HG03575 (cell line): Measurements from ENCODE around the gene KREMEN2.
"Not testable (repeated sequence)": the region's sequence is repeated elsewhere in the genome, so short reads cannot be mapped to it uniquely, and the experiment has no call there.

ENCODE experiments used
- ATAC-seq: cut with Tn5 transposase; IDR thresholded peaks from one replicate; pipeline ENCODE4 v1.9.1; 2021; ENCODE audit not compliant: unreplicated experiment, insufficient number of reproducible peaks, low FRiP score; ENCODE audit errors: extremely low read depth

KREMEN2 gene, protein sequence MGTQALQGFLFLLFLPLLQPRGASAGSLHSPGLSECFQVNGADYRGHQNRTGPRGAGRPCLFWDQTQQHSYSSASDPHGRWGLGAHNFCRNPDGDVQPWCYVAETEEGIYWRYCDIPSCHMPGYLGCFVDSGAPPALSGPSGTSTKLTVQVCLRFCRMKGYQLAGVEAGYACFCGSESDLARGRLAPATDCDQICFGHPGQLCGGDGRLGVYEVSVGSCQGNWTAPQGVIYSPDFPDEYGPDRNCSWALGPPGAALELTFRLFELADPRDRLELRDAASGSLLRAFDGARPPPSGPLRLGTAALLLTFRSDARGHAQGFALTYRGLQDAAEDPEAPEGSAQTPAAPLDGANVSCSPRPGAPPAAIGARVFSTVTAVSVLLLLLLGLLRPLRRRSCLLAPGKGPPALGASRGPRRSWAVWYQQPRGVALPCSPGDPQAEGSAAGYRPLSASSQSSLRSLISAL

DNA sequence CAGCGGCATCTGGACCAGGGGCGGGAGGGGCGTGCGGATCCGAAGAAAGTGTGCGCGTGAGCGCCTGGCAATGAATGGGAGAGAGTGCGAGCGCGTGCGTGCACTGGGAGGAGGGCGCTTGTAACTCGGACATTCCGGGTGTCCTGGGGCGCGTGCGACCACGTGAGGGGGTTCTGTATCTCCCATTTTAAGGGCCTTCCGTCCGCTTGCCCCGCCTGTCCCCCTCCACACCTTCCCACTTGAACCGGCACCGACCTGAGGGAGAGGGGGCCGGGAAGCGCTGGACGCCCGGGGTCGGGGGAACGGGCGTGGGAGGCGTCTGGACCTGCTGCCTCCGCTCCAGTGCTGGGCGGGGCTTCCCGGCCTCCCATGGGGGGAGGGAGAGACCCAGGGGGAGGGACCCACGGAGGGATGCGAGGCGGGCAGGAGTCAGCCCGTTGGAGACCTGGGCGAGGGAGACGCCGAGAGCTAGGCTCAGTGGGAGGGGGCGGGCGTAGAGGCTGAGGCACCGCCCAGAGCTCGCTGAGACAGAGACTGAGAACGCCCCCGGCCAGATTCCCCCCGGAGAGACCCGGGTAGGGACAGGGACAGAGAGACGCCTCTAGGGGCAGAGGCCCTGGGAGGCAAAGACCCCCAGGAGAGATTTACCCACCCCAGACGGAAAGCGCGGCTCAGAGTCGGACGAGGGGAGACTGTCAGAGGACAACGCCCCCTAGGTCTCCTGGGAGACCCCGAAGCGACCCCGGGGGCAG is at the start of gene KREMEN2:
TSS of gene KREMEN2 (plus strand) at position 553 of the 752 bp plus-strand sequence. CDS start 246 bp downstream, outside the sequence.
- no peak for ATAC-seq

DNA sequence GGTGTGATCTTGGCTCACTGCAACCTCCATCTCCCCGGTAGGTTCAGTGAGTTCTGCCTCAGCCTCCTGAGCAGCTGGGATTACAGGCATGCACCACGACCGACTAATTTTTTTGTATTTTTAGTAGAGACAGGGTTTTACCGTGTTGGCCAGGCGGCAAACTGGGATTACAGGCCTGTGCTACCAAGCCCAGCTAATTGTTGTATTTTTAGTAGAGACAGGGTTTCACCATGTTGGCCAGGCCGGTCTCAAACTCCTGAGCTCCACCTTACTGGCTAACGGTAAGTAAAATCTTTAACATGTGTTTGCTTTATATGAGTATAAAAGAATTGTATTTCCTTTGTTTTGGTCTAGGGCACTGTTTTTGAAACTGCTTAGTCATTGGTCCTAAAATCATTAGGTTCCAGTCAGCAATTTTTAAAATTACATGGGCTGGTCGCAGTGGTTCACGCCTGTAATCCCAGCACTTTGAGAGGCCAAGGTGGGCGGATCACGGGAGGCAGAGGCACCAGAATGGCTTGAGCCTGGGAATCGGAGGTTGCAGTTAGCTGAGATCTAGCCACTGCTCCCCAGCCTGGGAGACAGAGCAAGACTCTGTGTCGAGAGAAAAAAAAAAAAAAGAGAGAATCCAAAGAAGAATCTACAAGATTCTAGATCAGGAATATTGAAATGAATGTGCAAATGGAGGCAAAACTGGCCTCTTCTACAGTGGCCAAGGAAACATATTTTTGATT is 48.7 kb upstream of the KREMEN2 start:
- ATAC-seq = no peak

DNA sequence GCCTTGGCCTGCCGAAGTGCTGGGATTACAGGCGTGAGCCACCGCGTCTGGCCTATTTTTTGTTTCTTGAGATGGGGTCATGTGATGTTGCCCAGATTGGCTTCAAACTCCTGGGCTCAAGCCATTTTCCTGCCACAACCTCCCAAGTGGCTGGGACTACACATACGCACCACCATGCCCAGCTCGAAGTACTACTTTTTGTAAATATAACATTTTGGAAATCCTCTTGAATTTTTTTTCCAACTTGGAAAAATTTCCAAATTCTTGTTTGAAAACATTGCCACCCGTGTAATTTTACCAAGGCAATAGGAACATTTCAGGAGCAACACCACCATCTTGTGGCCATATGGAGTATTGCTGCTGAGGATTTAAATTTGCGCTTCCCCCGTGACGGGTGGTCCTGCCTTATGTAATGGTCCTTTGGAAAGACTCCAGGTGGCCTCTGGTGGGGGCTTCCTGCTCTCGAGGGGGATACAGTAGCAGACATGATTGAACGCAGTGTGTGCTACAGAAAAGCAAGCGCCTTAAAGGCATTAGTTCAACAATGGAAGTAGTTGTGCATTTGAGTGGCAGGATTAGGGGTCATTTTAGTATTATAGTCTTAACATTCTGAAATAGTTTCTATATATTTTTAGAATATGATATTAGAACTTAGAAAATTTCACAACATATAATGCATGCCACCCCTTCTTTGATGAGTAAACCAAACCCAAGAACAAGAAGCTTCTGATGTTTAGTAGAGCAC is 44.4 kb upstream of the KREMEN2 start:
- no peak for ATAC-seq

DNA sequence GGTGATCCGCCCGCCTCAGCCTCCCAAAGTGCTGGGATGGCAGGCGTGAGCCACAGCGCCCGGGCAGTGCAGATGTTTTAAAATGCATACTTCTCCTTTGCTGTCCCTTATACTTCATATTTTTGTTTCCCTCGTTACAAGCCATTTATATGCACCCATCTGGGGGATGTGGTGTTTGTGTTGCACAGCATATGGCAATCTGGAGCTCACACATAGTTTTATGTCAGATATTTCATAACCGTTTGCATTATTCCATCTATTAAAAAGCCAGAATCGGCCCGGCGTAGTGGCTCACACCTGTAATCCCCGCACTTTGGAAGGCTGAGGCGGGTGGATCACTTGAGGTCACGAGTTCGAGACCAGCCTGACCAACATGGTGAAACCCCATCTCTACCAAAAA is 40.6 kb upstream of the KREMEN2 start:
- ATAC-seq = no peak

DNA sequence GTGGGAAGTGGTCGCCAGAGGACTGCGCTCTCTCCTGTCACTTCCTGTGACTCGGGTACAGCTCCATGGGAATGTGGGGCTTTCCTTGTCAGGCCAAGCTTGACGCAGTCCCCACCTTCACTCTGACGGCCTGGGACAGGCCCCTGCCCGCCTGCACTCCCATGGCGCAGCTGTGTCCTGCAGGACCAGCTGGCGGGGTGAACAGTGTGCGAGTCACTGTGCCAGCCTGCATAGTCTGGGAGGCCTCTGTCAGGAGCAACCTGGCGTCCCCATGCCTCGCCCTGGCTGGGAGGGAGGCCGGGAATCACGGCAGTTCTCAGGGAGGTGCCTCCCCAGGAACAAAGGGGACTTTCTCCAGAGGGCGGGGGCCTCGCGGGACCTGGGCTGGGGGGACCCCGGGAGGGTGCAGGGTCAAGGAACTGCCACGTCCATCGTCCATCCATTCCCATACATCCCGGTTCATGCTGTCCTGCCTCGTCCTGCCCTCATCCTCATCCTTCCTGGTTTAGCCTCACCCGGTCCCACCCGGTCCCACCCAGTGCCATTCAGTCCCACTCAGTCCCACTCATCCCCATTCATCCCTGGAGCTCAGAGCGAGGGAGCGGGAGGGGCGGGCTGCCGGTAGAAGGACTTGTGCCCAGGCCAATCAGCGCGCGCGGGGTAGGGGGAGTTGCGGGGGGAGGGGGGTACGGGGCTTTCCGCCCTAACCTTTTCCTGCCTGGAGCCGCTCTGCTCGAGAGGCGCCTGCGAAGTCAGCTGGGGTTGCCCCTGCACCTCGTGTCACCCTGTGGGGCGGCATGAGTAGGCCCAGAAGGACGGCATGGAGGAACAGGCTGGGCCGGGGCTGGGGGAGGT is 38.9 kb upstream of the KREMEN2 start:
- ATAC-seq = no peak

DNA sequence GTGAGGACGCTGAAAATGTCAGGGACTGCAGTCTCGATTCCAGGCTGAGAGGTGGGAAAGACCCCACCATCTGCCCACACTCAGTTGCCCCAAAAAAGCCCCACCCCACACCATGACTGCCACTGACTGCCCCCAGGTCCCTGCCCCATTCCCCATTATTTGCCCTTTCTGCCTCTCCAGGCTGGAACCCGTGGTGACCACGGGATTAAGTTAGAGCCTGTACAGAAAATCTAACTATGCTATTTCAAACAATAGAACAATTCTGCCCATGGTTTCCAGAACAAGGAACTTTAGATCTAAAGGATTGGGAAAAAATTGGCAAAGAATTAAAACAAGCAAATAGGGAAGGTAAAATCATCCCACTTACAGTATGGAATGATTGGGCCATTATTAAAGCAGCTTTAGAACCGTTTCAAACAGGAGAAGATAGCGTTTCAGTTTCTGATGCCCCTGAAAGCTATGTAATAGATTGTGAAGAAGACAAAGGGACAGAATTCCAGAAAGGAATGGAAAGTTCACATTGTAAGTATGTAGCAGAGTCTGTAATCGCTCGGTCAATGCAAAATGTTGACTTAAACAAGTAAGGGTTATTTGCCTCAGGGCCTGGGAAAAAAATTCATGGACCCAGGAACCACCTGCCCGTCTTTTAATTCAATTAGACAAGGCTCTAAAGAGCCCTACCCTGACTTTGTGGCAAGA is 38.0 kb upstream of the KREMEN2 start:
- ATAC-seq = no peak

DNA sequence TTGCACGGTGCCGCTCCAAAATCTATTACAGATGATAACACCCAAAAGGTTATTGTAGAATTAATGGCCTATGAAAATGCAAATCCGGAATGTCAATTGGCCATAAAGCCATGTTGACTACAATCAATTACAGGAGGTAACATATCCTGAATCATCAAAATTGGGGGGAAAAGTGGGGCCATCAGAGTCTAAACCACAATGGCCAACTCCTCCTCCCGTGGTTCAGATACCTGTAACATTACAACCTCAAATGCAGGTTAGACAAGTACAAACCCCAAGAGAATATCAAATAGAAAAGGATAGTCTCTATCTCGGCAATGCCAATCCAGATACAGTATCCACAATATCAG is 37.5 kb upstream of the KREMEN2 start:
- no peak for ATAC-seq

DNA sequence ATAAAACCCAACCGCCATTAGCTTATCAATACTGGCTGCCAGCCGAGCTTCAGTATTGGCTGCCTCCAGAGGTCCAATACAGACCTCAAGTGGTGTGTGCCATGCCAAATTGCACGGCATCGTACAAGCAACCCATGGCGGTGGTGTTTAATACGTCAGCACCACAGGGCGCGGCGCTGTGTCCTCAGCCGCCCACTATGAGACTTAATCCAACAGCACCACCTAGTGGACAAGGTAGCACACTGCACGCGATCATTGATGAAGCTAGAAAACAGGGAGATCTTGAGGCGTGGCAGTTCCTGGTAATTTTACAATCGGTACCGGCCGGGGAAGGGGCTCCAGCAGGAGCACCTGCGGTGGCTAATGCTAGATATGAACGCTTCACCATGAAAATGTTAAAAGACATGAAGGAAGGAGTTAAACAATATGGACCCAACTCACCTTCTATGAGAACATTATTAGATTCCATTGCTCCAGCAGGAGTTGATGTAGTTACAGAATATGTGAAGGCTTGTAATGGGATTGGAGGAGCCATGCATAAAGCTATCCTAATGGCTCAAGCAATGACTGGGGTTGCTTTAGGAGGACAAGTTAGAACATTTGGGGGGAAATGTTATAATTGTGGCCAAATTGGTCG is 36.9 kb upstream of the KREMEN2 start:
- no peak for ATAC-seq

DNA sequence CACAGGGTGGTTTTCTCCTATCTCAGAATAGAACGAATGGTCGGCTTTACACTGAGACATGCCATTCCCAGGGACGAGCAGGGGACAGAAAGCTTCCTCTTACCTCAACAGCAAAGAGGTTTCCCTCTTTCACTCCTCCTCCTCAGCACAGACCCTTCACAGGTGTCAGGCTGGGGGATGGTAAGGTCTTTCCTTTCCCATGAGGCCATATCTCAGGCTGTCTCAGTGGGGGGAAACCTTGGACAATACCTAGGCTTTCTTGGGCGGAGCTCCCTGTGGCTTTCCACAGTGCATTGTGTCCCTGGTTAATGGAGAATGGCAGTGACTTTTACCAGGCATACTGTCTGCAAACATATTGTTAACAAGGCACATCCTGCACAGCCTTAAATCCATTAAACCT is 35.9 kb upstream of the KREMEN2 start:
- not testable (repeated sequence) for ATAC-seq

DNA sequence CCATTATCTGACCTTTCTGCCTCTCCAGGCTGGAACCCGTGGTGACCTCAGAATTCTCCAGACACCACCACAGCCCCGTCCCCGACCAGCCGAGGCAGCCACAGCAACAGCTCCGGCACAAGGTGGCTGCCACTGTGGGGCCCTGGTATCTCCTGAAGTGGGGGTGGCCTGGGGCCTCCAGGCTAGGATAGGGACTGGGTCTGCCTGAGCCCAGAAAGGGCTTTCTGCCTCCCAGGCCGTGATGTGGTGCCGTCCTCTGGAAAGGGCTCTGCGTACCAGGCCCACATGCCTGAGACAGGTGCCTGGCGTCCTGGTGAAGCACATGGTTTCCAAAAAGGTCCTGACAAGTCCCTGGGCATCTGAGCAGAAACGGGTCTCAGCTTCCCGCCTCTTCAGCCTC is 35.3 kb upstream of the KREMEN2 start:
- no peak for ATAC-seq

DNA sequence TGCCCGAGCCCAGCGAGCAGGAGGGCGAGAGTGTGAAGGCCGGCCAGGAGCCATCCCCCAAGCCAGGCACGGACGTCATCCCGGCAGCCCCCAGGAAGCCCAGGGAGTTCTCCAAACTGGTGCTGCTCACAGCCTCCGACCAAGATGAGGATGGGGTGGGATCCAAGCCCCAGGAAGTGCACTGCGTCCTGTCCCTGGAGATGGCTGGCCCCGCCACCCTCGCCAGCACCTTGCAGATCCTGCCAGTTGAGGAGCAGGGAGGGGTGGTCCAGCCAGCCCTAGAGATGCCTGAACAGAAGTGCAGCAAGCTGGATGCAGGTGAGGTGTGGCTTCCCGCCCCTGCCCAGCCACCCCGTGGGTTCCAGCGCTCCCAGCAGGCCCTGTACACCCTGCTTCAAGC is 34.4 kb upstream of the KREMEN2 start:
- no peak for ATAC-seq

DNA sequence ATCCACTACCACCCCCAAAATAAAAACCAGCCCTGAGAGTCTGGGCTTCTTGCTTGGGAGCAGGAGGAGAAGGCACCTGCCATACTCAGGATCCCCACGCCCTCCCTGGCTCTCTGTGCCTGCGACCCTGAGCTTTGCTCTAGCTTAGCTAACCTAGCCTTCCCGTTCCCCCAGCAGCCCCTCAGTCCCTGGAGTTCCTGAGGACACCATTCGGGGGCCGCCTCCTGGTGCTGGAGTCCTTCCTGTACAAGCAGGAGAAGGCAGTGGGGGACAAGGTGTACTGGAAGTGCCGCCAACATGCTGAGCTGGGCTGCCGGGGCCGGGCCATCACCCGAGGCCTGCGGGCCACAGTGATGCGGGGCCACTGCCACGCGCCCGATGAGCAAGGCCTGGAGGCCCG is 33.8 kb upstream of the KREMEN2 start:
- no peak for ATAC-seq

DNA sequence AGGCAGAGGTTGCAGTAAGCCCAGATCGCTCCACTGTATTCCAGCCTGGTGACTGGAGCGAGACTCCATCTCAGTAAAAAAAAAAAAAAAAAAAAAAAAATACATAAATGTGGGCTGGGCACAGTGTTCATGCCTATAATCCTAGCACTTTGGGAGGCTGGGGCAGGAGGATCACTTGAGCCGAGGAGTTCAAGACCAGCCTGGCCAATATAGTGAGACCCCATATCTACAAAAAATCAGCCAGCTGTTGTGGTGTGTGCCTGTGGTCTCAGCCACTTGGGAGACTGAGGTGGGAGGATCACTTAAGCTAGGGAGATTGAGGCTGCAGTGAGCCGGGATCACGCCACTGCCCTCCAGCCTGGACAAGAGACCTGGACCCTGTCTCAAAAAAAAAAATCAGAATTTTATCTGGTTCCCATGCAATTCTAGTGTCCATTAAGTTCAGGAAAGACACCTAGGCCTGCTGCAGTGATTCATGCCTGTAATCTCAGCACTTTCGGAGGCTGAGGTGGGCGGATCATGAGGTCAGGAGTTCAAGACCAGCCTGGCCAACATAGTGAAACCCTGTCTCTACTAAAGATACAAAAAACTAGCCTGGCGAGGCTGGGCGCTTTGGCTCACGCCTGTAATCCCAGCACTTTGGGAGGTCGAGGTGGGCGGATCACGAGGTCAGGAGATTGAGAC is 32.7 kb upstream of the KREMEN2 start:
- ATAC-seq = not testable (repeated sequence)

DNA sequence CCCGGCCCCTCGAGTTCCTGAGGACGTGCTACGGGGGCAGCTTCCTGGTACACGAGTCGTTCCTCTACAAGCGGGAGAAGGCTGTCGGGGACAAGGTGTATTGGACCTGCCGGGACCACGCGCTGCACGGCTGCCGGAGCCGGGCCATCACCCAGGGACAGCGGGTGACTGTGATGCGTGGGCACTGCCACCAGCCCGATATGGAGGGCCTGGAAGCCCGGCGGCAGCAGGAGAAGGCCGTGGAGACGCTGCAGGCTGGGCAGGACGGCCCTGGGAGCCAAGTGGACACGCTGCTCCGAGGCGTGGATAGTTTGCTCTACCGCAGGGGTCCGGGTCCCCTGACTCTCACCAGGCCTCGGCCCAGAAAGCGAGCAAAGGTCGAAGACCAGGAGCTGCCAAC is 30.9 kb upstream of the KREMEN2 start:
- ATAC-seq = no peak

DNA sequence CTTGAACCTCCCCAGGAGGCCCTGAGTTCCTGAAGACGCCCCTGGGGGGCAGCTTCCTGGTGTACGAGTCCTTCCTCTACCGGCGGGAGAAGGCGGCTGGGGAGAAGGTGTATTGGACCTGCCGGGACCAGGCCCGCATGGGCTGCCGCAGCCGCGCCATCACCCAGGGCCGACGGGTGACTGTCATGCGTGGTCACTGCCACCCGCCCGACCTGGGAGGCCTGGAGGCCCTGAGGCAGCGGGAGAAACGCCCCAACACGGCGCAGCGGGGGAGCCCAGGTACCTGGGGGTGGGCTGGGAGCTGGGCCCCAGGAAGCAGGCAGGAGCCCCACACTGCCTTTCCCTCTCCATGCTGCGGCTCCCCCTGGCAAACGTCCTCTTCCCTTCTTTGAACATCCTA is 30.4 kb upstream of the KREMEN2 start:
- ATAC-seq = no peak

DNA sequence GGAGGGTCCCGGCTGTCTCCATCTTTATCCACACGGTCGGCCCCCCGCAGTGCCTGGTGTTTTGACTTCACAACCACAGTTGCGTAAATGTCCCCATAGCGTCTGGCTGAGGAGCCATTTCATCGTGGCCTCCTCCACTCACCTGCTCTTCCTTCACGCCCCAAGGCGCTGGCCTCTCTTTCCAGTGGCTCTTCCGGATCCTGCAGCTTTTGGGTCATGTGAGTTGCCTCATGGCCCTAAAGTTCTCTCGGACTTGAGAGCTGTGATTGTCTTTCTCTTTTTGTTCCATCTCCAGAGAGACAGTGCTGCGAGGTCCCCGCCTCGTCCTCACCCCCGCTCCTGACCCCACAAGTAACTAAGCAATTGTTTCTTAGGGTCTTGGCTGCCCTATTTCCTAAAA is 29.6 kb upstream of the KREMEN2 start:
- no peak for ATAC-seq
